Neural crest cell (in vitro differentiated cells): ENCODE measurements around the gene MUC12. TPM values are rescaled to one million over a fixed set of nuclear protein-coding genes. Genes with fewer than 3 reads are reported as not detected.
"Not testable (repeated sequence)": the region's sequence is repeated elsewhere in the genome, so short reads cannot be mapped to it uniquely, and the experiment has no call there.

Source experiments
- DNase-seq: peaks from one replicate; pipeline ENCODE4 v3.0.0; 2021; ENCODE audit warnings: low read depth, mixed read lengths, low spot score
- H3K27ac Mint-ChIP-seq: one replicate; pipeline ENCODE4 v1.8.0; 2021; ENCODE audit warnings: mild to moderate bottlenecking, mixed read lengths; ENCODE audit not compliant: unreplicated experiment
- H3K27me3 Mint-ChIP-seq: 2 replicates; pipeline ENCODE4 v1.8.0; 2021; ENCODE audit warnings: low read depth, mild to moderate bottlenecking, mixed read lengths
- H3K36me3 Mint-ChIP-seq: 2 replicates; pipeline ENCODE4 v1.8.0; 2021; ENCODE audit warnings: low read depth, mild to moderate bottlenecking, mixed read lengths
- H3K4me1 Mint-ChIP-seq: 2 replicates; pipeline ENCODE4 v1.8.0; 2021; ENCODE audit warnings: mixed read lengths
- H3K4me3 Mint-ChIP-seq: one replicate; pipeline ENCODE4 v1.8.0; 2021; ENCODE audit warnings: mild to moderate bottlenecking, mixed read lengths
- H3K9me3 Mint-ChIP-seq: 2 replicates; pipeline ENCODE4 v1.8.0; 2021; ENCODE audit warnings: mixed read lengths
- CTCF ChIP-seq: fragments of 200-600 bp; sonication (generic); conservative IDR thresholded peaks from 2 replicates; pipeline ENCODE4 v1.5.0; 2021; ENCODE audit warnings: antibody characterized with exemption, mild to moderate bottlenecking
- total RNA-seq: library from RNA; stranded (reverse); gene quantifications from 2 replicates; pipeline ENCODE4 v1.2.1, GENCODE V29; 2021

The MUC12 gene
- total RNA-seq, 1 donor from 2014 or later = 4.9 TPM

GRCh38 chr7:101020444-101020843, 51.1 kb downstream of the MUC12 start:
- Mint-ChIP-seq H3K27me3 (no peaks in the 10 kb centered on the region), H3K9me3 (no peaks in the 10 kb centered on the region)
- no peak for DNase-seq

GRCh38 chr7:101021703-101022102, 52.3 kb downstream of the MUC12 start:
- no peak for DNase-seq
- Mint-ChIP-seq H3K9me3 (no peaks in the 10 kb centered on the region), H3K27ac (no peak overlapping the region), H3K4me3 (no peak overlapping the region), H3K27me3 (no peaks in the 10 kb centered on the region), H3K4me1 (peaks cover 16% of the 10 kb centered on the region), H3K36me3 (no peaks in the 10 kb centered on the region)
- TF ChIP-seq CTCF = no peak

More at GRCh38 chr7:101020444-101020843, 51.1 kb downstream of the MUC12 start:
- no peak for TF ChIP-seq CTCF
- Mint-ChIP-seq H3K4me3 (no peak overlapping the region), H3K36me3 (no peaks in the 10 kb centered on the region), H3K27ac (no peak overlapping the region), H3K4me1 (peaks cover 23% of the 10 kb centered on the region)

- no peaks in the 10 kb centered on the region for H3K9me3 Mint-ChIP-seq
- no peaks in the 10 kb centered on the region for H3K27me3 Mint-ChIP-seq
- H3K4me3 Mint-ChIP-seq = no peak overlapping the region
- TF ChIP-seq CTCF = no peak
- no peaks in the 10 kb centered on the region for H3K36me3 Mint-ChIP-seq
- DNase-seq = no peak
- peaks cover 4% of the 10 kb centered on the region for H3K4me1 Mint-ChIP-seq
- H3K27ac Mint-ChIP-seq = no peak overlapping the region
Measured at GRCh38 chr7:101023839-101024238, 54.5 kb downstream of the MUC12 start.

- no peaks in the 10 kb centered on the region for H3K27me3 Mint-ChIP-seq
- no peak overlapping the region for H3K4me3 Mint-ChIP-seq
- no peaks in the 10 kb centered on the region for H3K4me1 Mint-ChIP-seq
- no peaks in the 10 kb centered on the region for H3K36me3 Mint-ChIP-seq
- no peak for TF ChIP-seq CTCF
- H3K9me3 Mint-ChIP-seq = peaks cover 2% of the 10 kb centered on the region
- no peak overlapping the region for H3K27ac Mint-ChIP-seq
- DNase-seq = no peak
Measured at GRCh38 chr7:101031082-101031481, 61.7 kb downstream of the MUC12 start.

GRCh38 chr7:101035941-101036340, 66.6 kb downstream of the MUC12 start:
- H3K27ac Mint-ChIP-seq = no peak overlapping the region
- TF ChIP-seq CTCF = no peak
- no peak for DNase-seq
- H3K4me3 Mint-ChIP-seq = no peak overlapping the region
- H3K9me3 Mint-ChIP-seq = peaks cover 5% of the 10 kb centered on the region
- H3K27me3 Mint-ChIP-seq = peaks cover 5% of the 10 kb centered on the region
- H3K36me3 Mint-ChIP-seq = no peaks in the 10 kb centered on the region
- no peaks in the 10 kb centered on the region for H3K4me1 Mint-ChIP-seq

- DNase-seq, H3K9me3 Mint-ChIP-seq, H3K36me3 Mint-ChIP-seq, H3K4me3 Mint-ChIP-seq, H3K27ac Mint-ChIP-seq, H3K4me1 Mint-ChIP-seq: not testable (repeated sequence)
- peaks cover 13% of the 10 kb centered on the region for H3K27me3 Mint-ChIP-seq
Measured at GRCh38 chr7:101041283-101041682, 71.9 kb downstream of the MUC12 start.
